ENCODE data around the gene RAB3GAP2. TPM values are rescaled to one million over a fixed set of nuclear protein-coding genes. Genes with fewer than 3 reads are reported as not detected.
"Not testable (repeated sequence)": the region's sequence is repeated elsewhere in the genome, so short reads cannot be mapped to it uniquely, and the experiment has no call there.

RAB3GAP2 gene
- polyA plus RNA-seq, 4 donors, result 3.5 to 24.8 (median 7.7) TPM

GRCh38 chr1:220119043-220119512, 153.2 kb downstream of the RAB3GAP2 start:
- H3K9me3 ChIP-seq (ENCODE audit: control insufficient read depth in 2 of 2, insufficient read depth in 1 of 2, low read depth in 1 of 2, low read length in 1 of 2), result no peaks in the 10 kb centered on the region
- DNase-seq (peak; percentile 93 to 98), FAIRE-seq (peak; percentile 92)
- WGBS, 3 donors, result 14 to 63% (median 39%) methylated on average over 6 of the region's 6 CpGs
- no peak overlapping the region for H3K4me3 ChIP-seq (ENCODE audit: low read depth in 1 of 3, low read length in 3 of 3)
- peak overlapping the region in 1 of 3 donors; percentile 99 for H3K27ac ChIP-seq (ENCODE audit: low read depth in 1 of 3, low read length in 2 of 3)
- H3K36me3 ChIP-seq (ENCODE audit: control insufficient read depth in 3 of 3, insufficient read depth in 2 of 3, low read depth in 1 of 3, low read length in 3 of 3), result peaks cover 4 to 18% (median 6%) of the 10 kb centered on the region in 3 donors
- no peaks in the 10 kb centered on the region for H3K27me3 ChIP-seq (ENCODE audit: control insufficient read depth in 3 of 3, insufficient read depth in 3 of 3, low read length in 3 of 3)
- H3K4me1 ChIP-seq (ENCODE audit: control insufficient read depth in 3 of 3, insufficient read depth in 2 of 3, low read depth in 1 of 3, low read length in 2 of 3), result peaks cover 0 to 22% (median 0%) of the 10 kb centered on the region in 3 donors

GRCh38 chr1:220113136-220113695, 159.0 kb downstream of the RAB3GAP2 start:
- H3K27me3 ChIP-seq (ENCODE audit: control insufficient read depth in 3 of 3, insufficient read depth in 3 of 3, low read length in 3 of 3), result no peaks in the 10 kb centered on the region
- H3K9me3 ChIP-seq (ENCODE audit: control insufficient read depth in 2 of 2, insufficient read depth in 1 of 2, low read depth in 1 of 2, low read length in 1 of 2), result no peaks in the 10 kb centered on the region
- WGBS, 3 donors, result 64 to 77% (median 70%) methylated on average over 5 of the region's 5 CpGs
- H3K4me1 ChIP-seq (ENCODE audit: control insufficient read depth in 3 of 3, insufficient read depth in 2 of 3, low read depth in 1 of 3, low read length in 2 of 3), result no peaks in the 10 kb centered on the region
- peak overlapping the region in 1 of 3 donors; percentile 13 for H3K27ac ChIP-seq (ENCODE audit: low read depth in 1 of 3, low read length in 2 of 3)
- H3K4me3 ChIP-seq (ENCODE audit: low read depth in 1 of 3, low read length in 3 of 3), result no peak overlapping the region
- H3K36me3 ChIP-seq (ENCODE audit: control insufficient read depth in 3 of 3, insufficient read depth in 2 of 3, low read depth in 1 of 3, low read length in 3 of 3), result peaks cover 6 to 31% (median 11%) of the 10 kb centered on the region in 3 donors
- peak; percentile 30 for FAIRE-seq
- peak; percentile 59 to 65 for DNase-seq

GRCh38 chr1:220112600-220112999, 159.7 kb downstream of the RAB3GAP2 start:
- H3K36me3 ChIP-seq (ENCODE audit: control insufficient read depth in 3 of 3, insufficient read depth in 2 of 3, low read depth in 1 of 3, low read length in 3 of 3), result peaks cover 8 to 34% (median 11%) of the 10 kb centered on the region in 3 donors
- H3K4me1 ChIP-seq (ENCODE audit: control insufficient read depth in 3 of 3, insufficient read depth in 2 of 3, low read depth in 1 of 3, low read length in 2 of 3); FAIRE-seq; H3K9me3 ChIP-seq (ENCODE audit: control insufficient read depth in 2 of 2, insufficient read depth in 1 of 2, low read depth in 1 of 2, low read length in 1 of 2); H3K27me3 ChIP-seq (ENCODE audit: control insufficient read depth in 3 of 3, insufficient read depth in 3 of 3, low read length in 3 of 3); H3K27ac ChIP-seq (ENCODE audit: low read depth in 1 of 3, low read length in 2 of 3); H3K4me3 ChIP-seq (ENCODE audit: low read depth in 1 of 3, low read length in 3 of 3); DNase-seq: not testable (repeated sequence)
- WGBS, 3 donors, result 94 to 97% (median 94%) methylated on average over 4 of the region's 4 CpGs

- 93 to 97% (median 96%) methylated on average over 6 of the region's 6 CpGs for WGBS, 3 donors
- peaks cover 5 to 32% (median 7%) of the 10 kb centered on the region in 3 donors for H3K36me3 ChIP-seq (ENCODE audit: control insufficient read depth in 3 of 3, insufficient read depth in 2 of 3, low read depth in 1 of 3, low read length in 3 of 3)
Observed at GRCh38 chr1:220110473-220110872, 161.8 kb downstream of the RAB3GAP2 start.

GRCh38 chr1:220099826-220100225, 172.4 kb downstream of the RAB3GAP2 start:
- Histone ChIP-seq H3K4me1 (ENCODE audit: control insufficient read depth in 3 of 3, insufficient read depth in 2 of 3, low read depth in 1 of 3, low read length in 2 of 3) (peaks cover 3 to 7% (median 4%) of the 10 kb centered on the region in 3 donors), H3K27me3 (ENCODE audit: control insufficient read depth in 3 of 3, insufficient read depth in 3 of 3, low read length in 3 of 3) (no peaks in the 10 kb centered on the region), H3K9me3 (ENCODE audit: control insufficient read depth in 2 of 2, insufficient read depth in 1 of 2, low read depth in 1 of 2, low read length in 1 of 2) (no peaks in the 10 kb centered on the region), H3K4me3 (ENCODE audit: low read depth in 1 of 3, low read length in 3 of 3) (no peak overlapping the region), H3K36me3 (ENCODE audit: control insufficient read depth in 3 of 3, insufficient read depth in 2 of 3, low read depth in 1 of 3, low read length in 3 of 3) (peaks cover 0 to 42% (median 3%) of the 10 kb centered on the region in 3 donors), H3K27ac (ENCODE audit: low read depth in 1 of 3, low read length in 2 of 3) (no peak overlapping the region)
- DNase-seq, result no peak
- FAIRE-seq, result no peak

More at GRCh38 chr1:220110473-220110872, 161.8 kb downstream of the RAB3GAP2 start:
- not testable (repeated sequence) for H3K27me3 ChIP-seq (ENCODE audit: control insufficient read depth in 3 of 3, insufficient read depth in 3 of 3, low read length in 3 of 3); H3K27ac ChIP-seq (ENCODE audit: low read depth in 1 of 3, low read length in 2 of 3); DNase-seq; H3K4me1 ChIP-seq (ENCODE audit: control insufficient read depth in 3 of 3, insufficient read depth in 2 of 3, low read depth in 1 of 3, low read length in 2 of 3); FAIRE-seq; H3K4me3 ChIP-seq (ENCODE audit: low read depth in 1 of 3, low read length in 3 of 3); H3K9me3 ChIP-seq (ENCODE audit: control insufficient read depth in 2 of 2, insufficient read depth in 1 of 2, low read depth in 1 of 2, low read length in 1 of 2)

Other genes with a start within 250 kb of the RAB3GAP2 start
- 10 to 100 TPM; 14.1 to 76.0 (median 53.2) TPM for gene EPRS1, start 225.9 kb downstream of the RAB3GAP2 start, polyA plus RNA-seq
- gene BPNT1, start 182.7 kb downstream of the RAB3GAP2 start, polyA plus RNA-seq, result 10 to 100 TPM; 40.9 to 90.1 (median 64.7) TPM
- 10 to 100 TPM; 12.3 to 85.7 (median 40.8) TPM for gene IARS2, start 178.3 kb downstream of the RAB3GAP2 start, polyA plus RNA-seq